Kidney epithelial cell (primary cell): Measurements from ENCODE around the gene AGBL1. TPM values are rescaled to one million over a fixed set of nuclear protein-coding genes. Genes with fewer than 3 reads are reported as not detected.

Experiments
- DNase-seq: peaks from one replicate; pipeline ENCODE4 v3.0.0-alpha.2; 2010; ENCODE audit warnings: low read depth
- H3K27me3 ChIP-seq: 2 replicates; pipeline ENCODE4 v1.6.0; 2011; ENCODE audit warnings: low read length; ENCODE audit not compliant: control insufficient read depth, insufficient read depth
- H3K36me3 ChIP-seq: 2 replicates; pipeline ENCODE4 v1.5.1; 2011; ENCODE audit warnings: low read length; ENCODE audit not compliant: control insufficient read depth, insufficient read depth
- H3K4me3 ChIP-seq: 2 replicates; pipeline ENCODE4 v1.5.1; 2011; ENCODE audit warnings: low read depth, mild to moderate bottlenecking, control low read depth, low read length
- total RNA-seq: library from RNA; depleted of rRNA; stranded (reverse); fragments of >200 nt; gene quantifications from 2 replicates; pipeline ENCODE4 v1.2.3, GENCODE V29; 2015
- TF ChIP-seq, protein P1 (sequence below): IDR thresholded peaks from 2 replicates; pipeline ENCODE4 v1.5.1; 2011; ENCODE audit warnings: mild to moderate bottlenecking, moderate library complexity, low read length, control low read depth, inconsistent platforms; ENCODE audit not compliant: insufficient read depth, poor library complexity, severe bottlenecking

AGBL1 gene
- total RNA-seq, 1 donor from 2014 or later, result not detected

DNA sequence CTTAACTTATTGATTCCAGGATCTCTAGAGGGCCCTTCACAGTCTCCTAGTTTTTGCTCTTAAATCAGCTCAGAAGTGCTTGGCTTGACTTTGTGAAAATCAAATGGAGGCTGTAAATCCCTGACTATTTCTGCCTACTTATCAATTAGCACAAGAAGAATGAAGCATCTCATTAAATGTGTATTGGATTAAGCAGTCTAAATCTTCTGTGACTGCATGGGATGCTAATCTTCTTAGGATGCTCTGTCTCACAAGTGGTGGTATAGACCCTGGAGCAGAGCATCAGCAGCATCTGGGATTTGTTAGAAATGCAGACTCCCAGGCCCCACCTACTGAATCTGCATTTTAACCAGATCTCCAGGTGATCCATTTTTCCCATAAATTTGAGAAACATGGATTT lies 488.7 kb downstream of the AGBL1 start:
- TF ChIP-seq, protein P1, sequence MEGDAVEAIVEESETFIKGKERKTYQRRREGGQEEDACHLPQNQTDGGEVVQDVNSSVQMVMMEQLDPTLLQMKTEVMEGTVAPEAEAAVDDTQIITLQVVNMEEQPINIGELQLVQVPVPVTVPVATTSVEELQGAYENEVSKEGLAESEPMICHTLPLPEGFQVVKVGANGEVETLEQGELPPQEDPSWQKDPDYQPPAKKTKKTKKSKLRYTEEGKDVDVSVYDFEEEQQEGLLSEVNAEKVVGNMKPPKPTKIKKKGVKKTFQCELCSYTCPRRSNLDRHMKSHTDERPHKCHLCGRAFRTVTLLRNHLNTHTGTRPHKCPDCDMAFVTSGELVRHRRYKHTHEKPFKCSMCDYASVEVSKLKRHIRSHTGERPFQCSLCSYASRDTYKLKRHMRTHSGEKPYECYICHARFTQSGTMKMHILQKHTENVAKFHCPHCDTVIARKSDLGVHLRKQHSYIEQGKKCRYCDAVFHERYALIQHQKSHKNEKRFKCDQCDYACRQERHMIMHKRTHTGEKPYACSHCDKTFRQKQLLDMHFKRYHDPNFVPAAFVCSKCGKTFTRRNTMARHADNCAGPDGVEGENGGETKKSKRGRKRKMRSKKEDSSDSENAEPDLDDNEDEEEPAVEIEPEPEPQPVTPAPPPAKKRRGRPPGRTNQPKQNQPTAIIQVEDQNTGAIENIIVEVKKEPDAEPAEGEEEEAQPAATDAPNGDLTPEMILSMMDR, result no peak

DNA sequence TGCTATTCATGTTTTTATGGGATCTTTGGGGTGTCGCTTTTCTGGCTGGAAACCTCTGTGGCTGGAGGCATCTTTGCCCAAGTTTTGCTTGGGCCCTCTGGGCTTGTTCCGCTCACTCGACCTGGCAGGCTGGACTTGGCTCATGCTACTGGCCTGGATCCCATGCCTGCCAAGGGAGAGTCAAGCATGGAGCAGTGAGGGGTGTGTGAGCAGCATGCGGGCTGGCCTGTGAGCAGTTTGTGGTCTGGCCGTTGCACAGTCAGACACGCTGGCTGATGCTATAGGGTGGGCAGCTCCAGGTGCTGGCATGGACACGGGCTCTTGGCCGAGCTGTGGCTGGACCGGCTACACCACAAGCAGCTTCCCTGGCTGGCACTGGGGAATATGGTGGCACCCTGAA lies 491.1 kb downstream of the AGBL1 start:
- TF ChIP-seq, protein P1, result no peak
- no peak overlapping the region for H3K4me3 ChIP-seq
- no peak for DNase-seq
- H3K27me3 ChIP-seq, result no peaks in the 10 kb centered on the region
- H3K36me3 ChIP-seq, result no peaks in the 10 kb centered on the region

More for the DNA sequence above, 488.7 kb downstream of the AGBL1 start:
- H3K4me3 ChIP-seq, result no peak overlapping the region
- H3K27me3 ChIP-seq, result no peaks in the 10 kb centered on the region
- no peaks in the 10 kb centered on the region for H3K36me3 ChIP-seq
- no peak for DNase-seq

DNA sequence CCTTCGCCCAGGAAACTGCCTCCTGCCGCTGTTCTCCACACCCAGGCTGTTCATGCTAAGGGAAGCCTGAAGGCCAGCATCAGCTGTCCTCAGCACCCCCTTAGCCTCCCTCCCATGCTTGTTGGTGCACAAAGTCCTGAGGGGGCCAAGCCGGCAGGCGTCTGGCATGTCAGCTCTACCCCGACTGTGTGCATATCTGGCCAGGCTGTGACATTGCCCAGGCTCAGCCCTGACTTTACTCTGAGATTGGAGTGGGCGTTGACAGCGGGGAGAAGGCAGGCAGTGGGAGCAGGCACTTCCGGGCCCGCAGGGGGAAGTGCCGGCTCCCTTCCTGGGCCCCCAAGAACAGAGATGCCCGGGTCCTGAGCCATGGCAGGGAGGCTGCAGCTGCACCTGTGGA lies 492.2 kb downstream of the AGBL1 start:
- Histone ChIP-seq H3K36me3 (no peaks in the 10 kb centered on the region), H3K27me3 (no peaks in the 10 kb centered on the region), H3K4me3 (no peak overlapping the region)
- TF ChIP-seq, protein P1, result no peak
- no peak for DNase-seq

DNA sequence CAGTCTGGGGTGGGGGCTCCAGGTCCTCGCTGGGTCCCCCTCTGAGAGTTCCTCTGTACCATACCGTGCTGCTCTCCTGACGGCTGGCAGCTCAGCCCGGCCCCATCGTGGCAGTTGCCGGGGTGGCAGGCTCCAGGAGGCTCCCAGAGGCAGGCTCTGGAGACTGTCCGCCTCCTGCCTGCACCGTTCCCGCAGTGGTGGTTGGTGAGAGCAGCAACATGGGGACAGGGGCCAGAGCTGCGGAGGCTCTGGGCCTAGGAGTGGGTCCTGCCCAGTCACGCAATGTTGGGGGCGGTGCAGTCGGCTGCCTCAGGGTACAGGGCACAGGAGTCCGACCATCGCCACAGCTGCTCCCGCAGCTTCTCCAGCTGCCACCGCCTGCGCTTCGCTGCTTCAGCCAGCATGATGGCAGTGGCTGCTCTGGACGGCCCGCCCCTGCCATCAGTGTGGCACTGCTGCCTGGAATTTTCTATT lies 492.7 kb downstream of the AGBL1 start:
- Histone ChIP-seq H3K36me3 (no peaks in the 10 kb centered on the region), H3K4me3 (no peak overlapping the region), H3K27me3 (no peaks in the 10 kb centered on the region)
- DNase-seq, result no peak
- TF ChIP-seq, protein P1, result no peak

DNA sequence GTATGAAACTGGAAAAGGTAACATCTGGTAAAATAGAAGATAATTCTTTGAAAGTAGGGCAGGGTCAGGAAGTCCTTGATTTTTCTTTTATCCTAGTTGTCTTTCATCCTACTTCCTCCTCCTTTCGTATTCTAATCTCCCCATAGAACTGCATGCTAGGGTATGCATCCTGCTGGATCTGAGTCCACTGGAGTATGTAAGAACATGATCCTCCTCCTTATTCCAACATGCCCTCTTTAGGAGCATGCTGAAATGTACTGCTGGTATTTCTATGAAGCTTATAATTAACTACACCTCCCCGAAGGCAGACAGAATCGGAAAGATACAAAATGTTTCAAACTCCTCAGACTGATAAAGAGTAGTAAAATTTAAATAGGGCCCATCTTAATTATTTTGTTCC lies 493.8 kb downstream of the AGBL1 start:
- TF ChIP-seq, protein P1, result no peak
- DNase-seq, result no peak
- Histone ChIP-seq H3K36me3 (no peaks in the 10 kb centered on the region), H3K27me3 (no peaks in the 10 kb centered on the region), H3K4me3 (no peak overlapping the region)

DNA sequence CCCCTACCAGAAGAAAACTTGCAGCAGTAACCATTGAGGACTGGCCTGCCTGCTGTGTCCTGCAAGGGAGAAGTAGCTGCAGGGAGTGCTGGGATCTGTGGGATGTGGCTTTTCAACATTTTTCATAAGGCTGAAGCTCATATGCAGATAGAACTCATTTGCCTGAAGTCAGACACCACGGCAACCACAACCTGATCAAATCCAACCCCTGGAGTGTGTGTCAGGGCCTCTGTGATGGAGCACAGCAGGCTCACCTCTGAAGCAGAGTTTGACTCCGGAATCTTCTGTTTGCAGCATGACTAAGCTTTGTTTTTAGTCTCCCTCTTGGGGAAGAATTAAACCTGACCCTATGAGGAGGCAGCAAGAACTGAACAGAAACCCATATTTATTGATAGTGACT lies 508.7 kb downstream of the AGBL1 start:
- TF ChIP-seq, protein P1, result no peak
- Histone ChIP-seq H3K36me3 (no peaks in the 10 kb centered on the region), H3K27me3 (no peaks in the 10 kb centered on the region), H3K4me3 (no peak overlapping the region)
- DNase-seq, result no peak
